Endothelial cell of umbilical vein (primary cell): Measurements from ENCODE around the gene ZCCHC14. TPM values are rescaled to one million over a fixed set of nuclear protein-coding genes. Genes with fewer than 3 reads are reported as not detected.

Experiments
- BruUV-seq: library from RNA; stranded (reverse); fragments of 400-500 nt; replicated peaks from 2 replicates; lab custom pipeline; 2021; lab: Mats Ljungman, UMichigan
- CTCF ChIA-PET: fragments of 300-600, 350-600 bp; sonication (Branson Sonifier 250); formaldehyde crosslinking; loops from one replicate; lab custom pipeline; 2021; ENCODE audit warnings: antibody characterized with exemption, inconsistent platforms; lab: Charles Lee
- POLR2A ChIA-PET: fragments of 300-600, 350-600 bp; sonication (Branson Sonifier 250); formaldehyde crosslinking; loops from one replicate; lab custom pipeline; 2021; ENCODE audit warnings: antibody characterized with exemption, inconsistent platforms; lab: Charles Lee
- DNase-seq: peaks from one replicate; pipeline ENCODE4 v3.0.0-alpha.2; 2011; ENCODE audit warnings: low read depth, low spot score
- FAIRE-seq: peaks from 2 replicates; lab custom pipeline; 2011; peaks lifted over from hg19 to GRCh38; lab: Jason Lieb, UNC
- H2AFZ ChIP-seq: 2 replicates; pipeline ENCODE4 v1.6.0; 2012; ENCODE audit warnings: low read depth, low read length, control low read depth, inconsistent platforms
- H3K27ac ChIP-seq: 2 replicates; pipeline ENCODE4 v1.5.1; 2011; ENCODE audit warnings: low read depth, mild to moderate bottlenecking, control low read depth, low read length, moderate library complexity; ENCODE audit not compliant: insufficient read depth
- H3K27me3 ChIP-seq, 2 experiments: 2 replicates each; pipeline versions ENCODE4 v1.6.0 to v1.6.1; 2011; ENCODE audit warnings: low read length in 2 of 2, mixed read lengths in 1 of 2; ENCODE audit not compliant: control insufficient read depth in 2 of 2, insufficient read depth in 2 of 2
- H3K36me3 ChIP-seq, 2 experiments: 2 replicates in 1 of 2; 3 replicates in 1 of 2; pipeline ENCODE4 v1.5.1; 2011; ENCODE audit warnings: low read length in 2 of 2, mild to moderate bottlenecking in 1 of 2, moderate library complexity in 1 of 2; ENCODE audit not compliant: control insufficient read depth in 2 of 2, insufficient read depth in 2 of 2; ENCODE audit errors: extremely low read depth in 1 of 2
- H3K4me1 ChIP-seq: 3 replicates; pipeline ENCODE4 v1.5.1; 2011; ENCODE audit warnings: mild to moderate bottlenecking, low read length; ENCODE audit not compliant: control insufficient read depth, insufficient read depth; ENCODE audit errors: extremely low read depth
- H3K4me2 ChIP-seq: 2 replicates; pipeline ENCODE4 v1.6.1; 2011; ENCODE audit warnings: low read length, control low read depth, mixed read lengths; ENCODE audit not compliant: insufficient read depth
- H3K4me3 ChIP-seq, 3 experiments: fragments of 200-600 bp in 1 of 3; sonication (generic), shearing (Covaris generic) in 1 of 3; replicated peaks in 1 of 3; 2 replicates each; pipeline ENCODE4 v1.5.1; 2011 to 2016; ENCODE audit warnings: control low read depth in 3 of 3, low read length in 3 of 3, mild to moderate bottlenecking in 2 of 3, inconsistent platforms in 1 of 3, low read depth in 1 of 3, moderate library complexity in 1 of 3; ENCODE audit not compliant: insufficient read depth in 1 of 3
- H3K79me2 ChIP-seq: 2 replicates; pipeline ENCODE4 v1.6.0; 2012; ENCODE audit warnings: low read length, inconsistent platforms; ENCODE audit not compliant: control insufficient read depth, insufficient read depth
- H3K9ac ChIP-seq: replicated peaks from 2 replicates; pipeline ENCODE3; 2011; ENCODE audit warnings: low read length, control low read depth; ENCODE audit not compliant: insufficient read depth; ENCODE audit errors: extremely low read depth
- H3K9me1 ChIP-seq: replicated peaks from 3 replicates; pipeline ENCODE4 v1.6.0; 2011; ENCODE audit warnings: mild to moderate bottlenecking, low read length; ENCODE audit not compliant: control insufficient read depth, insufficient read depth; ENCODE audit errors: extremely low read depth
- H3K9me3 ChIP-seq: replicated peaks from 2 replicates; pipeline ENCODE4 v1.5.1; 2012; ENCODE audit warnings: low read length, inconsistent platforms; ENCODE audit not compliant: control insufficient read depth, insufficient read depth
- H4K20me1 ChIP-seq: replicated peaks from 2 replicates; pipeline ENCODE3; 2011; ENCODE audit warnings: mild to moderate bottlenecking, low read length; ENCODE audit not compliant: control insufficient read depth, insufficient read depth; ENCODE audit errors: extremely low read depth
- CTCF ChIP-seq, 2 donors: IDR thresholded peaks; 1 replicate in 1 of 2; 2 replicates in 1 of 2; pipeline ENCODE4 v1.5.1; 2011; ENCODE audit warnings: low read length in 2 of 2, mild to moderate bottlenecking in 2 of 2, moderate library complexity in 2 of 2, control low read depth in 1 of 2, inconsistent platforms in 1 of 2, low read depth in 1 of 2; ENCODE audit not compliant: insufficient read depth in 1 of 2; ENCODE audit errors: extremely low read depth in 1 of 2
- EZH2 ChIP-seq: IDR thresholded peaks from 2 replicates; pipeline ENCODE4 v1.6.1; 2012; ENCODE audit warnings: borderline replicate concordance, low read depth, mild to moderate bottlenecking, moderate library complexity, low read length, inconsistent platforms; ENCODE audit not compliant: severe bottlenecking
- JUN ChIP-seq: IDR thresholded peaks from 2 replicates; pipeline ENCODE4 v1.6.1; 2011; ENCODE audit warnings: borderline replicate concordance, low read depth; ENCODE audit not compliant: insufficient read length, insufficient read depth
- MYC ChIP-seq: IDR thresholded peaks from one replicate; pipeline ENCODE4 v1.6.1; 2011; ENCODE audit warnings: mild to moderate bottlenecking, low read depth, low read length
- dilution Hi-C: fragments of 300-500 bp; cut with MboI; formaldehyde crosslinking; loops from one replicate; pipeline ENCODE4 v1.15.0; 2019; ENCODE audit warnings: low sequenced_read_pairs; ENCODE audit not compliant: extremely low pct_ligation_motif_present
- intact Hi-C: fragments of 100-400 bp; cut with micrococcal nuclease; formaldehyde crosslinking; loops from one replicate; pipeline ENCODE4 v1.10.0; 2022
- polyA plus RNA-seq, 4 experiments: library from polyadenylated mRNA; depleted of rRNA in 3 of 4; stranded (reverse) in 3 of 4; unstranded in 1 of 4; fragments of >200 nt; gene quantifications; 2 replicates each; pipeline versions ENCODE4 v1.2.1 to v1.2.3, GENCODE V29; 2011 to 2012; ENCODE audit warnings: missing spikeins in 1 of 4
- total RNA-seq: library from RNA; stranded (reverse); gene quantifications from 2 replicates; pipeline ENCODE4 v1.2.3, GENCODE V29; 2021
- TF ChIP-seq, protein P1 (sequence below): IDR thresholded peaks from 2 replicates; pipeline ENCODE4 v1.6.1; 2011; ENCODE audit not compliant: insufficient read depth, insufficient read length

ZCCHC14 gene
- total and polyA plus RNA-seq, 2 donors (not counting 3 experiments of a cell fraction or from before 2014, with no cell fraction given), result 9.5 to 30.9 TPM

DNA sequence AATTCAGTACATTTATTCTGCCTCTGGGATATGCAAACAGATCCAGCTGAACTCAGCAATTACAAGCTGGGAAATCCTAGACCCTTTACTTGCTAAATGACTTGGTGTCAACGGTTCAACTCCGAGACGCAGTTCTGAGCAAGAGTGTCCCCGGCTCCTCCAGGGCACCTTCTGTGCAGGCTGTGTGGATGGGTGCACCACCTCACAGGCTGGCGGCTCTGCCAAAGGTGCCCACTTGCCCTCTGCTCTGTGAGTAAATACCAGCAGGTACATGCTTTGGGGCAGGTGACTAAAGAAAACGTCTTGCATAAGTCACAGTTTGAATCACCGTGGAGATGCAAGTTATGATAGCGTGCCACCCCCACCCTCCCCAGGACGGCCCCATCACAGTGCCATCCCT, 77.4 kb downstream of the ZCCHC14 start:
- peaks cover 7 to 45% of the 10 kb centered on the region in 2 experiments for H3K36me3 ChIP-seq
- BruUV-seq, result no TSS peak
- DNase-seq (no peak), FAIRE-seq (no peak)
- no peak overlapping the region for H3K4me3 ChIP-seq
- no peak overlapping the region for H3K27ac ChIP-seq
- H4K20me1 ChIP-seq, result no peaks in the 10 kb centered on the region
- no peak overlapping the region for H3K9ac ChIP-seq
- TF ChIP-seq JUN (no peak), CTCF (IDR thresholded peaks at IDR 0.05; ENCODE audit: extremely low read depth in 1 of 2, insufficient read depth in 1 of 2, low read depth in 1 of 2, low read length in 2 of 2) (no peak), MYC (no peak), EZH2 (no peak)
- TF ChIP-seq, protein P1, sequence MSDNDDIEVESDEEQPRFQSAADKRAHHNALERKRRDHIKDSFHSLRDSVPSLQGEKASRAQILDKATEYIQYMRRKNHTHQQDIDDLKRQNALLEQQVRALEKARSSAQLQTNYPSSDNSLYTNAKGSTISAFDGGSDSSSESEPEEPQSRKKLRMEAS, result no peak
- CTCF ChIA-PET, result interaction anchor here (1.4 kb wide), 1 partner anchor 156 kb away, joined by 6 read pairs; no protein-coding TSS in a partner anchor
- H3K27me3 ChIP-seq, result no peaks in the 10 kb centered on the region
- intact Hi-C loops (loop anchor here (5.0 kb wide), 1 partner anchor 42 kb away; no protein-coding TSS in a partner anchor), dilution Hi-C loops (no loop called here)
- POLR2A ChIA-PET, result no interaction called here
- no peak overlapping the region for H3K4me2 ChIP-seq
- no peaks in the 10 kb centered on the region for H3K9me3 ChIP-seq
- no peak overlapping the region for H2AFZ ChIP-seq
- no peaks in the 10 kb centered on the region for H3K79me2 ChIP-seq
- H3K9me1 ChIP-seq, result no peaks in the 10 kb centered on the region
- H3K4me1 ChIP-seq, result no peaks in the 10 kb centered on the region
